WI38 (cell line): ENCODE measurements around the gene JAKMIP1.

Source experiments
- H3K4me3 ChIP-seq: 2 replicates; pipeline ENCODE4 v1.5.1; 2011; ENCODE audit warnings: low read depth, mild to moderate bottlenecking, control low read depth, low read length
- CTCF ChIP-seq: IDR thresholded peaks from 2 replicates; pipeline ENCODE4 v1.5.1; 2012; ENCODE audit warnings: low read depth, mild to moderate bottlenecking, control low read depth, low read length

JAKMIP1 gene

GRCh38 chr4:6048537-6048936 lies 151.8 kb downstream of the JAKMIP1 start:
- TF ChIP-seq CTCF = no peak
- H3K4me3 ChIP-seq = no peak overlapping the region

- H3K4me3 ChIP-seq = no peak overlapping the region
- TF ChIP-seq CTCF = no peak
Measured at GRCh38 chr4:6047130-6047673, 153.1 kb downstream of the JAKMIP1 start.

- no peak overlapping the region for H3K4me3 ChIP-seq
- TF ChIP-seq CTCF = no peak
Measured at GRCh38 chr4:6046526-6047129, 153.7 kb downstream of the JAKMIP1 start.

DNA sequence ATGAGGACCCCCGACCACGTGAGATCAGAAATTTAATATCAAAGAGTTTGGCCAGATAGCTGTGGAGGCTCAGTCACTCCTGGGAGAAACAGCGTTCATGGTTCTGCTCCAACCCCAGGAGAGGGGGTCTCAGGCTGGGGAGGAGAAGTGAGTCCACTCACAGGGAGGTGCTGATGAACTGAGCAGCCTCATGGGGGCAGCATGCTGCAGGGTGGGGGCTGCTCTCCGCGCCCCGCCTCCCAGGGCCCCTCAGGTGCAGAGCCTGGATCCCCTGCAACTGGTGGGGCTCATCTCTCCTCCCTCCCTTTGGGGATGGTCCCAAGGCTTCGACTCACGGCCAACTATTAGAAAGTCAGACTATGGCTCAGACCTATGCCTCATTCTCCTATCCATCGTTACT lies 155.5 kb downstream of the JAKMIP1 start:
- TF ChIP-seq CTCF = no peak
- H3K4me3 ChIP-seq = no peak overlapping the region

DNA sequence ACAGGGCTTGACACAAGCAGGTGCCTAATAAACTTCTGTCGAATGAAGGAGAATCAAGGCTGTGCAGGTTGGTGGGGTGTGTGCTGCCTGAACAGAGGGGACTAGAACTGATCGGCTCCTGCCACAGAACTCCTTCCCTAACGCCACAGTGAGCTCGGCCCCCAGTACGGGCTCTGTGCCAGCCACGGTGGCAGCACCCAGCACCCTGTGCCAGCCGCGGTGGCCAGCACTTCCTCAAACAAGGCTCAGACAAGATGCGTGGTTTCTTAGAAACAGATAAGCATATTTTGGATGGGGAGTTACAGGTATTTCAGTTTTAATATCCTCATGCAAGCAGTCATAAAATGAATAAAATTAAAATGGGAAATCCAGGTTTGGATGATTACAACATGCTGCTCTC lies 156.1 kb downstream of the JAKMIP1 start:
- no peak for TF ChIP-seq CTCF
- no peak overlapping the region for H3K4me3 ChIP-seq

DNA sequence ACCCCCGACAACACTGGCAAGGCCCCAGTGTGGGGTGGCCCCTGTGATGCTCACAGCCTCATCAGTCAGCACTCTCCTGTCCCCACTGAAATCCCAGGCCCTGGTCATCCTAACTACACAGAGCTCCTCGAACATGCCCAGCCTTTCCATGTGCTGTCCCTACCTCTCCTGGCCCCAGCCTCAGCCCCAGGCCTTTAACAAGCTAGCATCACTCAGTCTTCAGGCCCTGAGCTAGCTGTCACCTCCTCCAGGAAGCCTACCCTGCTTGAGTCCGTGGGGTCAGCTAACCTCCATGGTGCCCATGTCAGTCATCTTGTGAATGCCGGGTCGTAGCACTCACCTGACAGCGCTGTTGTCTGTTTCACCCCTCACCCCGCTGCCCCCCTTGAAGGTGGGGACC lies 156.5 kb downstream of the JAKMIP1 start:
- TF ChIP-seq CTCF = no peak
- no peak overlapping the region for H3K4me3 ChIP-seq

GRCh38 chr4:6043188-6043587 lies 157.2 kb downstream of the JAKMIP1 start:
- no peak for TF ChIP-seq CTCF
- H3K4me3 ChIP-seq = no peak overlapping the region
